HG03378 (cell line): ENCODE data around the gene SIAH1.
"Not testable (repeated sequence)": the region's sequence is repeated elsewhere in the genome, so short reads cannot be mapped to it uniquely, and the experiment has no call there.

ENCODE experiments used
- ATAC-seq: cut with Tn5 transposase; IDR thresholded peaks from one replicate; pipeline ENCODE4 v1.9.1; 2021; ENCODE audit warnings: mild to moderate bottlenecking, moderate library complexity; ENCODE audit not compliant: unreplicated experiment

Gene SIAH1

DNA sequence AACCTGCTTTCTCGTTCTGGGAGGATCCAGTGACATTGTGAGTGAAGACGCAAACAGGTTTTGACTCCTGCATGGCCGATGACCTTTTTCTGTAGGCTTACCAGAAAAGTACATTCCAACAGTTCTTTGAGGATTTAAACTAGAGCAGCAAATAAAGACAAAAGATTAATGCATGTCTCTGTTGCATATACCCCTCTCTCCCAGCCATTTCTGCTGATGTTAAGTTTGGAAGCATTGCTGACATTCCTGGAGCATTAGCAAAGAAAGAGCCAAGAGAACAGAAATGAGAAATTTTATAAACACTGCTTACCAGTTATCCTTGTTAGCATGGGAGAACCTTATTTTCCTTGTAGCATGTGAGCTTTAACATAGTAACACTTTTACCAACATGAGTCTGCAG lies 49.3 kb downstream of the SIAH1 start:
- ATAC-seq: no peak

DNA sequence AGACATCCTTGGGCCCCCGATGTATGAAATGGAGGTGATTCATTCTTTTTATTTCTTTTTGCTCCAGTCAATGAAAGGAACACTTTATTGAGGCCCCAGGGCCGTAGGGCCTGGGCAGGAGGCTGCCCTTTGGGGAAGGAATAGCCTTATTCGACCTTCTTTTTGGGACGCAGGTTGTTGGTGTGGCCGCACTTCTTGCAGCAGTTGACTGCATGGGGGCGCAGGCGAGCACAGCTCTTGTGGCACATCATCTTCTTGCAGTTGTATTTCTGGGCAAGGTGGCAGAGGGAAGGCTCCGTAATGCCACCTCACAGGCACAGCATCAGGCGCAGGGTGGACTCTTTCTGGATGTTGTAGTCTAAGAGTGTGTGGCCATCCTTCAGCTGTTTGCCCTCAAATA lies 50.9 kb downstream of the SIAH1 start:
- ATAC-seq: no peak

DNA sequence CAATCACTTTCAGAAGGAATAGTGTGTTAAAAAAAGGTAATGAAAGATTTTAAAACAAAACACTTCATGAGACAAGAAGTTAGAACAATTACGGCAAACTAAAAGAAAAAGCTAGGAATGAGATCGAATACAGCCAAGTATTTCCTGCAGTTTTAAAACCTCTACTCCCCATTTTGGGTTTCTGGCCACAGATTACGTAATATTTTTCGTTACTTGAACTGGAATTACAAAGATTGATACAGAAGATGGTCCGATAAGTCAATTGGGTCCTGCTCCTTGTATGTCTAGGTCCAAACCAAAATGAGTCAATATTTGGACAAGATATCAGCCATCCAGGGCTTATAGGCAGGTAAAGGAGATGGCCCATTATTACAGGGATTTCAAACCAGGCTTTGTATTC lies 52.2 kb downstream of the SIAH1 start:
- ATAC-seq: no peak

DNA sequence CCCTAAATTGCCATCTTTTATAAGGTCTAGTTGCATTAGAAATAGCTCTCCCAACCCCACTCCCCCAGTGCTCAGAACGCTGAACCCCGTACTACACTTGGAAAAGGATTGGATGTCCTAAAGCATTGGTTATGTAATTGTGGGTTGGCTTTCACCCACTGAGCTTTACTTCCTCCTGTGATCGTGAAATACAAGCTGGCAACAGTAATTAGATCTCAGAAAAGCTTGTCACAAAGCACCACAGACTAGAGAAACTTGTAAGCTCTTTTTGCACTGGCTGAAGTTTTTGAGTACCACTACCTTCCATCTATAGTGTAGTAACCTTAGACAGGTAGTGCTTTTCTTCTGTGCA lies 54.4 kb downstream of the SIAH1 start:
- ATAC-seq: no peak

DNA sequence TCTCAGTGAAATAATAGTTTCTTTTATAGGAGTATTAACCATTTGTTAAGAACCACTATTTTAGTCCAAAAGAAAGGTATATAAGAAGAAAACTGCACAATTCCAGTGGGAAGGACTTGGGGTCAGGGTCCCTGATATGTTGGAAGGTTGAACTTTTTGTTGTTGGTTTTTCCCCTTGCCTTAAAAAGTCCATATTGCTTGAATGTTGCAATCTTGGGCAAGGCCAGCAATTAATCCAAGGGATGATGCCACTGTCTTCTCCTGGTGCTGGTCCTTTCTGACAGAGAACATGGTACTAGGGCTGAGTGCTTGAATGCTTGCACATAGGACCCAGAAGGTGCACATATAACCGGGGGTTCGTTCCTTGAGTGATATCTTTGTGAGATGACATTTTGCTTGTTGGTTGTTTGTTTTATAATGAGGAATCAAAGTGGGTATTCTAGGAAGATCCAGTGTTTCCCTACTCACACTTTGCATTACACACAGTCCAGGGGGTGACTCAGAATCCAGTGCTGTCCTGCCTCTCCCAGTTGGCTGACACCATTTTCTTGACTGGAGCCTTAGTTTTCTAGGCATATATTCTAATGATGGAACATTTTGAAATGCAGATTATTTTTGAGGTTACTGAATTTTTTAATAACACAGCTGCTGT lies 54.9 kb downstream of the SIAH1 start:
- no peak for ATAC-seq

DNA sequence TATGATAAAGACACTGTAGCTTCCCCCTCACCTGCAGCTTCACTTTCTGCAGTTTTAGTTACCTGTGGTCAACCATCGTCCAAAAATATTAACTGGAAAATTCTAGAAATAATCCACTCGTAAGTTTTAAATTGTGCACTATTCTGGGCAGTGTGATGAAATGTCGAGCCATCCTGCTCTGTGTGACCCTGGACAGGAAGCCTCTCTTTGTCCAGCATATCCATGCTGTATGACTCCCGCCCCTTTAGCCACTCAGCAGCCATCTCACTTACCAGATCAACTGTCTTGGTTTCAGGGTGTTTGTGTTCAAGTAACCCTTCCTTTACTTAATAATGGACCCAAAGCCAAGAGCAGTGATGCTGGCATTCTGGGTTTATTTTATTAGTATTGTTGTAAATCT lies 56.1 kb downstream of the SIAH1 start:
- ATAC-seq: no peak

DNA sequence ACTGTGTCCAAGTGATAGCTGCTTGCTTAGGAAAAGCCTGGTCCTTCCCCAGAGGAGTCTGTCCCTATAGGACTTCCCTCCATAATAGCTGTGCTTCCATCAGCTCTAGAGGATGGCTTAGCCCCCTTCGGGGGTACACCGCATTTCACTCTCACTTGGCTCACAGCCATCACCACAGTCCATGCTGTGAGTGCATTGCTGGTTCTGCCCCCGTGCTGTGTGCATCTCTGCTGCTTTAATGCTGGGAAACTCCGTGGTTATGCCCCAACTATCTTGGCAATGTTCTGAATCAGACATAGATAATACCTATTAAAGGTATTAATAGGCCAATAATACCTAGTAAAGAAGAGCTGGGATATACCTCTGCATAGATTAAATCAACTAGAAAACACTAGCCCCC lies 58.3 kb downstream of the SIAH1 start:
- no peak for ATAC-seq

DNA sequence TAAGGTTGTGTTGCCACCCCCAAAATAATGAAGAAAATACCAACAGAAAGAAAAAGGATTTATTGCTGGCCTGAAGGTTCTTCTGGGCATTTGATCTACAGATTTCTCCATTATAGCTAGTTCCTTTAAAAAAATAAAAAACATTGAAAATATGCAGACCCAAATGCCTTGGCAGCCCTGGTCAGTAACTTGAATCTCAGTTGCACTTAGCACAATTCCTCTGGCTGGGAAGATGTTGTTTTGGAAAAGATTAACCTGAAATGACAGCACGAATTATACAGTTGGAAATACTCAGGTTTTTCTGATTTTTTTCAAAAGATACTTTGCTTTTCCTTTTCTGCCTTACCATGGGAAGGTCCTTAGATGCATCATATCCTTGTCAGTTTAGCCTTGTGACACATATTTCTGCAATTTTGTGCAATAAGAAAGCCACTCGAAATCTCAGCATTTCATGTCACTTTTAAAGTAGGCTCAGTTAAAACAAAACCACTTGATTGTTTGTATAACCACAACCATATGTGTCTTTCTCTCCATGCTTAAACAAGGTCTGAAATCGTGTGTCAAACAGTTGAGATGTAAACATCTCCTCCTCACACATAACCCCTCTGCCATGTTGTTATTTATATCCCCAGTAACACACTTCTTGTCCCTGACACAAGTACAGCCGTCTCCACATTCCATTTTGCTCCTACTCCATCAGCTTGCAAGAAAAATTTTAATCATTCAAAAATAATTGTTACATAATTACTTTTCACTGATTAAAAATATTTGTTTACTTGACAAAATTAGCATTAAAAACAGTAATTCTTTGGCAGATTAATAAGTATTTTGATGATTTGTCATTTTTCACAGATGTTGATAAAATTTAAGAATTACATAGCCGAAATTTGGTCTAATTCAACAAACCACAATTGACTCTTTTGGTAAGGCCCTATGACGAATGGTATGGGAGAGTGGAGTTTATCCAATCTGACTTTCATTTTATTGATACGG lies 61.1 kb downstream of the SIAH1 start:
- no peak for ATAC-seq

DNA sequence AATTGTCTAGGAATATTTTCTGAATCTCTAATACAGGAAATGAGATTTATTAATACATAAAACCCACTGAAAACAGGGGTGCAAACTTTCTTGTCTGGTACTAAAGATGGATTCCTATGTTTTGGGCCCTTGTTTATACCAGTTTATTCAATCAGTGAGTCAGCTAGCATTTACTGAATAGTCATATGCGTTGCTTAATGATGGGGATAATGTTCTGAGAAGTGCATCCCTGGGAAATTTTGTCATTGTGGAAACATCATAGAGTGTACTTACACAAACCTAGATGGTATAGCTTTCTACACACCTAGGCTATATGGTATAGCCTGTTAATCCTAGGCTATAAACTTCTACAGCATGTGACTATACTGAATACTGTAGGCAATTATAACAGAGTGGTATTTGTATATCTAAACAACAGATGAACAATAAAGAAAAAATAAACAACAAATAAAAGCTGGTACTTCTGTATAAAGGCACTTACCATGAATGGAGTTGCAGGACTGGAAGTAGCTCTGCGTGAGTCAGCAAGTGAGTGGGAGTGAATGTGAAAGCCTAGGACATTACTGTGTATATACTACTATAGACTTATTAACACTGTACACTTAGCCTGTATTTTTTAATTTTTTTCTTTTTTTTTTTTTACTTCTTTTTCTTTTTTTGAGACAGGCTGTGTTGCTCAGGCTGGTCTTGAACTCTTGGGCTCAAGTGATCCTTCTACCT lies 63.7 kb downstream of the SIAH1 start:
- no peak for ATAC-seq

DNA sequence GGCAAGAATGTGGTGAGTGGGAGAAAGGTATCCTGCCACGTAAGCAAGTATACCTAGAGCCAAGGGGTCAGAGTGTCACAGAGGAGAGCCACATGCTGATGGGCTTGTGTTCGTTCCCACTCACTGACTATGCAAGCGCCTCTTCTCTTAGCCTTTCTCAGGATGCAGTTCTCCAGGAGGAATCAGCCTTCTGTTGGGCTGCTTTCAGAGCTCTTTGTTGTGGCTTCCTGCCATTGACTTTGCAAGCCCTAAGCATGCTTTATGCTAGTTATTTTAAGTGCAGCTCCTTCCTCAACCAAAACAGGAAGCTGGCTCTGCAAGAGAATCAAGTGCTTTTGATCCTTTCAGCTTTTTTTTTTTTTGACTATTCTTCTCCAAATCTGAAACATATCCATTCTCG lies 66.6 kb downstream of the SIAH1 start:
- ATAC-seq: no peak

DNA sequence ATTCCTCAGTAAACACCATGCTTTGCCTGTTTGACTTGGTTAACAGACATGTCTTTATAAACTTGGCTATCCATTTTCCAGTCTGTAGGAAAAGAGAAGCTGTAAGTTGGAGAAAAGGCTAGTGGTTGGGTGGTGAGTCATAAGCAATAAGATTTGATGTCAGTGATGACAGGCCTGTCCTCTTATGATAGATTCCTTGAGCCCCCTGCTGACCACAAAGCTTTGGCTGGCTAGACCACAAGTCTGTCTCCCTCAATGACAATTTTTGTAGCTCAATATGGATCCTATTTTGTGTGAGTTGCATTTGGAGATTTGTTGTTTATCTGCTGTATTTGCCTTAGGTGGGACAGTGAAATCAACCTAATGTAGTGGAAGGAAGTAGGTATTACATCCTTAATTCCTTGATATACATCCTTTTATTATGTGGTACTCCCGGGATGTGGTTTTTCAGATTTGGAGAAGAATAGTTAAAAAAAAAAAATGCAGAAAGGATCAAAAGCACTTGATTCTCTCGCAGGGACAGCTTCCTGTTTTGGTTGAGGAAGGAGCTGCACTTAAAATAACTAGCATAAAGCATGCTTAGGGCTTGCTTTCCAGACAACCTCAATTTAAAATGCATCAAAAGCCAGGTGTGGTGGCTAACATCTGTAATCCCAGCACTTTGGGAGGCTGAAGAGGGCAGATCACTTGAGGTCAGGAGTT lies 67.4 kb downstream of the SIAH1 start:
- no peak for ATAC-seq

DNA sequence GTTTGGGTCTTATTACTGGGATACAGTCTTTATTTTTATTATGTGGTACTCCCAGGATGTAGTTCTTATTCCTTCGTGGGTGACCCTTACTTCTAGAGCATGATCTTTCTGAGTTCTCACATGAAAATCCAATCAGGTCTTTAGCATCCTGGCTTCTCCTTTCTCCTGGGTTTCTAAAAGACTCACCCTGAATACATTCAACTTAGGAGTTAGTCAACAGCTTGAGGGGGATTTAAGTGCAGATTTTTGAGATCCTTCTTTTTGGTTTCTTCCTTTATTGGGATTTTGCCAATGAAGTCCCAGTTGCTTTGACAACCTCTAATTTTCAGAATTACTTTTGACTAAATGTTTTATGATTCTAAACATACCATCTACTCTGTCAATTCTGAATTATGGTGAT lies 68.2 kb downstream of the SIAH1 start:
- ATAC-seq: no peak

DNA sequence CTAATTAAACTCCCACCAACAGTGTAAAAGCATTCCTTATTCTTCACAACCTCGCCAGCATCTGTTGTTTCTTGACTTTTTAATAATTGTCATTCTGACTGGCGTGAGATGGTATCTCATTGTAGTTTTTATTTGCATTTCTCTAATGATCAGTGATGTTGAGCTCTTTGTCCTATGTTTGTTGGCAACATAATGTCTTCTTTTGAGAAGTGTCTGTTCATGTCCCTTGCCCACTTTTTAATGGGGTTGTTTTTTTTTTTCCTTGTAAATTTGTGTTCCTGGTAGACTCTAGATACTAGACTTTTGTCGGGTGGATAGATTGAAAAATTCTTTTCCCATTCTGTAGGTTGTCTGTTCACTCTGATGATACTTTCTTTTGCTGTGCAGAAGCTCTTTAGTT lies 71.3 kb downstream of the SIAH1 start:
- ATAC-seq: not testable (repeated sequence)

DNA sequence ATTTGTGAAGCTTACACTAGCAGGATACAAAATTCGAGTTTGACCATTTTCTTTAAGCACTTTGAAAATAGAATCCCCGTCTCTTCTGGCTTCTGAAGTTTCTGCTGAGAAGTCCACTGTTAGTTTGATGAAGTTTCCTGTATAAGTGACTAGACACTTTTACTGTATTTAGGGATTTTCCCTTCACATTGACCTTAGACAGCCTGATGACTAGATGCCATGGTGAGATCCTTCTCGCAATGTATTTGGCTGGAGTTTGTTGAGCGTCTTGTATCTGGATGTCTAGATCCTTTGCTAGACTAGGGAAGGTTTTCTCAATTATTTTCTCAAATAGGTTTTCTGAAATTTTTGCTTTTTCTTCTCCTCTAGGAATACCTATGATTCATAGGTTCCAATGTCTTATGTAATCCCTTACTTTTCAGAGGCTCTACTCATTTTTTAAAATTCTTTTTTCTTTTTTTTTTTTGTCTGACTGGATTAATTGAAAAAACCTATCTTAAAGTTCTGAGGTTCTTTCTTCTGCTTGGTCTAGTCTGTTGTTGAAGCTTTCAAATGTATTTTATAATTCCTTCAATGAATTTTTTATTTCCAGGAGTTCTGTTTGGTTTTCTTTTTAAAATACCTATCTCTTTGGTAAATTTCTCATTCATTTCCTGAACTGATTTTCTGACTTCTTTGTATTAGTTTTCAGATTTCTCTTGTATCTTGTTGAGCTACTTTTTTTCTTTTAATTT lies 74.1 kb downstream of the SIAH1 start:
- no peak for ATAC-seq
